K562 (cell line): ENCODE data around the gene UBQLNL. TPM values are rescaled to one million over a fixed set of nuclear protein-coding genes. Genes with fewer than 3 reads are reported as not detected.

ENCODE experiments used
- BRD4 ChIP-seq: fragments of 200-600 bp; sonication (generic); IDR thresholded peaks from 2 replicates; pipeline ENCODE4 v1.6.1; 2017; ENCODE audit warnings: inconsistent platforms
- CBX1 ChIP-seq: sonication (generic); IDR thresholded peaks from 2 replicates; pipeline ENCODE4 v1.6.1; 2016; ENCODE audit warnings: antibody characterized with exemption, low read depth, mild to moderate bottlenecking
- CREBBP ChIP-seq: IDR thresholded peaks from one replicate; pipeline ENCODE4 v1.6.1; 2012; ENCODE audit warnings: low read depth, mild to moderate bottlenecking, control low read depth, inconsistent platforms, low read length
- FOXJ3 ChIP-seq: sonication (generic); formaldehyde crosslinking; IDR thresholded peaks from 2 replicates; pipeline ENCODE4 v1.4.0; 2020; ENCODE audit warnings: mild to moderate bottlenecking, missing genetic modification reagents
- GTF2F1 ChIP-seq: IDR thresholded peaks from 2 replicates; pipeline ENCODE4 v1.6.1; 2011; ENCODE audit warnings: low read depth, low read length, improper control_type of control experiment
- HMGN3 ChIP-seq: IDR thresholded peaks from 2 replicates; pipeline ENCODE4 v1.6.1; 2011; ENCODE audit warnings: borderline replicate concordance, low read depth, mild to moderate bottlenecking, mixed read lengths, low read length; ENCODE audit not compliant: insufficient read length; ENCODE audit errors: extremely low read depth
- KDM1A ChIP-seq, 2 experiments: fragments of 450-650 bp; IDR thresholded peaks; 2 replicates each; pipeline ENCODE4 v1.6.1; 2016; ENCODE audit warnings: mild to moderate bottlenecking in 2 of 2
- KDM5B ChIP-seq: fragments of 200-600 bp; sonication (generic); IDR thresholded peaks from 2 replicates; pipeline ENCODE4 v1.6.1; 2012; ENCODE audit warnings: low read depth, mild to moderate bottlenecking, moderate library complexity, low read length, control low read depth, inconsistent platforms; ENCODE audit not compliant: insufficient replicate concordance
- LCOR ChIP-seq: sonication (generic); formaldehyde crosslinking; IDR thresholded peaks from 2 replicates; pipeline ENCODE4 v1.8.0; 2022; ENCODE audit warnings: mild to moderate bottlenecking, missing genetic modification reagents
- MCM2 ChIP-seq: fragments of 450-650 bp; IDR thresholded peaks from 2 replicates; pipeline ENCODE4 v1.6.1; 2017; ENCODE audit warnings: low read depth, mild to moderate bottlenecking
- NFE2 ChIP-seq: IDR thresholded peaks from 2 replicates; pipeline ENCODE4 v1.6.1; 2014; ENCODE audit warnings: antibody characterized with exemption, low read depth
- SLC30A9 ChIP-seq: fragments of 250-450 bp; sonication (Bioruptor Pico); IDR thresholded peaks from 2 replicates; pipeline ENCODE4 v1.8.0; 2022; ENCODE audit warnings: mild to moderate bottlenecking, moderate library complexity
- THRAP3 ChIP-seq: fragments of 450-650 bp; IDR thresholded peaks from 2 replicates; pipeline ENCODE4 v1.6.1; 2016; ENCODE audit warnings: mild to moderate bottlenecking, inconsistent platforms, borderline replicate concordance
- ZNF79 ChIP-seq: fragments of 250-450 bp; sonication (Bioruptor Pico); IDR thresholded peaks from 2 replicates; pipeline ENCODE4 v1.4.0; 2020; ENCODE audit warnings: low read depth, mild to moderate bottlenecking, moderate library complexity
- polyA plus RNA-seq, 8 experiments: library from polyadenylated mRNA; depleted of rRNA in 4 of 8; stranded (reverse) in 5 of 8; unstranded in 3 of 8; fragments of >200 nt; fragmentation: Nextera tagmentation in 2 of 8; fragmentation: Illumina TruSeq in 1 of 8; extraction: Ambion mirVana in 2 of 8; extraction: Trizol in 1 of 8; gene quantifications; 2 replicates each; pipeline versions ENCODE4 v1.2.1 to v1.2.3, GENCODE V29; 2011 to 2014; ENCODE audit warnings: inconsistent platforms in 1 of 8, missing spikeins in 1 of 8
- total RNA-seq, 7 experiments: library from RNA; depleted of rRNA in 6 of 7; stranded (reverse); fragments of >200 nt in 6 of 7; fragmentation: Illumina TruSeq in 2 of 7; extraction: Trizol in 2 of 7; gene quantifications; 2 replicates each; pipeline versions ENCODE4 v1.2.1 to v1.2.3, GENCODE V29; 2011 to 2021; ENCODE audit warnings: low replicate concordance in 1 of 7
- TF ChIP-seq, protein P1 (sequence below): fragments of 250-450 bp; sonication (Bioruptor Pico); IDR thresholded peaks from 2 replicates; pipeline ENCODE4 v1.4.0; 2020
- TF ChIP-seq, protein P2 (sequence below): fragments of 150-350 bp; conservative IDR thresholded peaks from 2 replicates; pipeline ENCODE4 v1.6.1; 2014; ENCODE audit warnings: low read length
- TF ChIP-seq, protein P3 (sequence below): fragments of 250-450 bp; sonication (Bioruptor Pico); IDR thresholded peaks from 2 replicates; pipeline ENCODE4 v1.5.0; 2021; ENCODE audit warnings: mild to moderate bottlenecking, moderate library complexity
- TF ChIP-seq, protein P4 (sequence below): sonication (generic); formaldehyde crosslinking; IDR thresholded peaks from 2 replicates; pipeline ENCODE4 v1.8.1; 2022; ENCODE audit warnings: missing genetic modification reagents

UBQLNL gene
- total and polyA plus RNA-seq, 9 of the 15 experiments (the other 6 are each of a cell fraction or from before 2014, with no cell fraction given), result 0.07 to 0.27 (median 0.14) TPM

DNA sequence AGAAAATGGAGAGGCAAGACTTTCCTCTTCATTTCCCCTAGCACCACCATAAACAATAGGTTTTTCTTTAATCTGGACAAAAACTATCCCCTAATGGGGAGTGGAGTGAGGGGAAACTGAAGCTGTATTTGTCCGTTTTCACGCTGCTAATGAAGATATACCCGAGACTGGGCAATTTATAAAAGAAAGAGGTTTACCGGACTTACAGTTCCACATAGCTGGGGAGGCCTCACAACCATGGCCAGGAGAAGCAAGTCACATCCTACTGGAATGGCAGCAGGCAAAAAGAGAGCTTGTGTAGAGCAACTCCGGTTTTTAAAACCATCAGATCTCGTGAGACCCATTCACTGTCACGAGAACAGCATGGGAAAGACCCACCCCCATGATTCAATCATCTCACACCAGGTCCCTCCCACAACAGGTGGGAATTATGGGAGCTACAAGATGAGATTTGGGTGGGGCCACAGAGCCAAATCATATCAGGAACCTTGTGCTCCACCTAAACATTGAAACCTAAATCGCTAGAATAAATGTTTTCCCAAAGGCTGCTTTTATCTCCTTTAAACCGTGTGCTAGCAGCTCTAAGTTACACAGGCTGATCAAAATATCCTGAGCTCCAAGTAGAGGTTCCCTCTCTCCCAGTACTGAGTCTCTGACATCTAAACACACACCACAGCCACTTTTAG, 11.0 kb downstream of the UBQLNL start (continued):
- TF ChIP-seq, protein P1, sequence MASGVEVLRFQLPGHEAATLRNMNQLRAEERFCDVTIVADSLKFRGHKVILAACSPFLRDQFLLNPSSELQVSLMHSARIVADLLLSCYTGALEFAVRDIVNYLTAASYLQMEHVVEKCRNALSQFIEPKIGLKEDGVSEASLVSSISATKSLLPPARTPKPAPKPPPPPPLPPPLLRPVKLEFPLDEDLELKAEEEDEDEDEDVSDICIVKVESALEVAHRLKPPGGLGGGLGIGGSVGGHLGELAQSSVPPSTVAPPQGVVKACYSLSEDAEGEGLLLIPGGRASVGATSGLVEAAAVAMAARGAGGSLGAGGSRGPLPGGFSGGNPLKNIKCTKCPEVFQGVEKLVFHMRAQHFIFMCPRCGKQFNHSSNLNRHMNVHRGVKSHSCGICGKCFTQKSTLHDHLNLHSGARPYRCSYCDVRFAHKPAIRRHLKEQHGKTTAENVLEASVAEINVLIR (CRISPR knock-in tag), result no peak
- TF ChIP-seq, protein P2, sequence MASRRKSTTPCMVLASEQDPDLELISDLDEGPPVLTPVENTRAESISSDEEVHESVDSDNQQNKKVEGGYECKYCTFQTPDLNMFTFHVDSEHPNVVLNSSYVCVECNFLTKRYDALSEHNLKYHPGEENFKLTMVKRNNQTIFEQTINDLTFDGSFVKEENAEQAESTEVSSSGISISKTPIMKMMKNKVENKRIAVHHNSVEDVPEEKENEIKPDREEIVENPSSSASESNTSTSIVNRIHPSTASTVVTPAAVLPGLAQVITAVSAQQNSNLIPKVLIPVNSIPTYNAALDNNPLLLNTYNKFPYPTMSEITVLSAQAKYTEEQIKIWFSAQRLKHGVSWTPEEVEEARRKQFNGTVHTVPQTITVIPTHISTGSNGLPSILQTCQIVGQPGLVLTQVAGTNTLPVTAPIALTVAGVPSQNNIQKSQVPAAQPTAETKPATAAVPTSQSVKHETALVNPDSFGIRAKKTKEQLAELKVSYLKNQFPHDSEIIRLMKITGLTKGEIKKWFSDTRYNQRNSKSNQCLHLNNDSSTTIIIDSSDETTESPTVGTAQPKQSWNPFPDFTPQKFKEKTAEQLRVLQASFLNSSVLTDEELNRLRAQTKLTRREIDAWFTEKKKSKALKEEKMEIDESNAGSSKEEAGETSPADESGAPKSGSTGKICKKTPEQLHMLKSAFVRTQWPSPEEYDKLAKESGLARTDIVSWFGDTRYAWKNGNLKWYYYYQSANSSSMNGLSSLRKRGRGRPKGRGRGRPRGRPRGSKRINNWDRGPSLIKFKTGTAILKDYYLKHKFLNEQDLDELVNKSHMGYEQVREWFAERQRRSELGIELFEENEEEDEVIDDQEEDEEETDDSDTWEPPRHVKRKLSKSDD, result peak; percentile 90
- TF ChIP-seq, protein P3, sequence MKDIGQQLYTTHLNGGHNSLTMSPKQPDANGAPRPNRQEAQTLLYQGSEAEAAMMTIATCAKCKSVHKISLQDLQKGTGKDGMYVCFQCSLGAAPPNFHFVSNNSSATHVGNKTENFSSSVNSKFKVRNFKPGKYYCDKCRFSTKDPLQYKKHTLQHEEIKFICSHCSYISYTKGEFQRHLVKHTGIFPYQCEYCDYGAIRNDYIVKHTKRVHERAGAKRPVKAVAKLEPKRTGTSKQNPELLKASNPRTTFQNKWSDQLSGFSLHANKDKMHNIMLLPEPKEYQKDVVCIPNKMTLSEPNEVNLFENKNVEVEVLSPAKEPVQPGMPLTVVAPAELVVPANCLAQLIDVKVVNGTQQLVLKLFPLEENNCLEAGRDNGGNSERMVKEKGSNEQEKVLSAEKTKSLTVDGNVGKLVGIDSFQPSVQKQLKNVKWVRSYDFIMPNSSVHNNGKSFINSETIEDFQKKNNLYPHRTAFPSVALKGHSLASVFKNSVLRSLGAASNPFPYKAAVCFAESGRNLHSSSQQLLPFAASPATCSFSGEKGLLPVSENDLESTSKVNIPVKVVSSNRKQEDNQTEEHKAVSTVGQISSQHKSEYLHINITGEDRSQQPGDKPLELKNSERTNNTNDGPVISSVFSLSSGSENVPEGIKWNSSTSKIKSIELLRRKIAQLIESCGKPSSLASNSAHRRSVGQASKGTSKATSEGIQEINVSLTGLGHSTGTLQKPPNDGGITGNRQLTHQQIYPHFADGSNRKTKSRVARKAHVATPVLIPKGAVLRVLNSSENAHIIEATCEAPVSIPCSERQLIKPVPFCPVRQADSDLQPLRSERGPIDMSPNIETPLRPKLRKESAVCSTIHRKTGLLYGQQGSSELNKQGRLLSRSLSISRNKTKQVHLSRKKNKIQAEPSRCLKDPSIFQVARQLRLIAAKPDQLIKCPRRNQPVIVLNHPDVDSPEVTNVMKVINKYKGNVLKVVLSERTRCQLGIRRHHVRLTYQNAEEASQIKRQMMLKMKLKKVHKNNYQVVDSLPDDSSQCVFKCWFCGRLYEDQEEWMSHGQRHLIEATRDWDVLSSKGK (CRISPR knock-in tag), result no peak
- TF ChIP-seq NFE2, result no peak
- TF ChIP-seq SLC30A9 (CRISPR knock-in tag), result no peak
- no peak for TF ChIP-seq HMGN3
- TF ChIP-seq KDM1A (IDR thresholded peaks at IDR 0.05), result no peak
- peak; percentile 95 for TF ChIP-seq GTF2F1
- peak; percentile 98 for TF ChIP-seq KDM5B
- no peak for TF ChIP-seq MCM2
- TF ChIP-seq CBX1, result 0 out of 2 replicates have a peak, but pooled peaks have one; percentile 68
- no peak for TF ChIP-seq LCOR (CRISPR knock-in tag)
- no peak for TF ChIP-seq CREBBP
- 0 out of 2 replicates have a peak, but pooled peaks have one; percentile 62 for TF ChIP-seq BRD4
- TF ChIP-seq, protein P4, sequence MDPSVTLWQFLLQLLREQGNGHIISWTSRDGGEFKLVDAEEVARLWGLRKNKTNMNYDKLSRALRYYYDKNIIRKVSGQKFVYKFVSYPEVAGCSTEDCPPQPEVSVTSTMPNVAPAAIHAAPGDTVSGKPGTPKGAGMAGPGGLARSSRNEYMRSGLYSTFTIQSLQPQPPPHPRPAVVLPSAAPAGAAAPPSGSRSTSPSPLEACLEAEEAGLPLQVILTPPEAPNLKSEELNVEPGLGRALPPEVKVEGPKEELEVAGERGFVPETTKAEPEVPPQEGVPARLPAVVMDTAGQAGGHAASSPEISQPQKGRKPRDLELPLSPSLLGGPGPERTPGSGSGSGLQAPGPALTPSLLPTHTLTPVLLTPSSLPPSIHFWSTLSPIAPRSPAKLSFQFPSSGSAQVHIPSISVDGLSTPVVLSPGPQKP (CRISPR knock-in tag), result no peak
- TF ChIP-seq ZNF79, result no peak
- TF ChIP-seq THRAP3, result no peak
- no peak for TF ChIP-seq FOXJ3
